ENCODE measurements around the gene AHDC1.
"Not testable (repeated sequence)": the region's sequence is repeated elsewhere in the genome, so short reads cannot be mapped to it uniquely, and the experiment has no call there.

AHDC1 gene

GRCh38 chr1:27548858-27549719 is 54.9 kb downstream of the AHDC1 start:
- DNase-seq = no peak

GRCh38 chr1:27548136-27548853 is 55.6 kb downstream of the AHDC1 start:
- DNase-seq = no peak

- no peak for DNase-seq
These were observed 56.5 kb downstream of the AHDC1 start for GRCh38 chr1:27547220-27548116.

- DNase-seq = no peak
These were observed 58.1 kb downstream of the AHDC1 start for GRCh38 chr1:27545876-27546275.

GRCh38 chr1:27545271-27545670 is 58.7 kb downstream of the AHDC1 start:
- no peak for DNase-seq

- no peak for DNase-seq
These were observed 59.1 kb downstream of the AHDC1 start for GRCh38 chr1:27544834-27545233.

GRCh38 chr1:27543284-27543683 is 60.7 kb downstream of the AHDC1 start:
- DNase-seq = no peak

- DNase-seq = no peak
These were observed 61.3 kb downstream of the AHDC1 start for GRCh38 chr1:27542463-27543273.

- DNase-seq = no peak
These were observed 63.8 kb downstream of the AHDC1 start for GRCh38 chr1:27539901-27540861.

- DNase-seq = no peak
These were observed 65.2 kb downstream of the AHDC1 start for GRCh38 chr1:27538793-27539192.

GRCh38 chr1:27538305-27538676 is 65.7 kb downstream of the AHDC1 start:
- DNase-seq = not testable (repeated sequence)

- no peak for DNase-seq
These were observed 67.2 kb downstream of the AHDC1 start for GRCh38 chr1:27536767-27537166.

- DNase-seq = no peak
These were observed 67.8 kb downstream of the AHDC1 start for GRCh38 chr1:27536010-27536757.

- no peak for DNase-seq
These were observed 68.6 kb downstream of the AHDC1 start for GRCh38 chr1:27535386-27535785.

GRCh38 chr1:27531959-27532685 is 71.8 kb downstream of the AHDC1 start:
- no peak for DNase-seq

GRCh38 chr1:27530192-27530591 is 73.8 kb downstream of the AHDC1 start:
- DNase-seq = no peak

- DNase-seq = no peak
These were observed 74.3 kb downstream of the AHDC1 start for GRCh38 chr1:27529704-27530018.

- DNase-seq = peak; percentile 82
These were observed 74.9 kb downstream of the AHDC1 start for GRCh38 chr1:27528818-27529703.

Measured in NCI-H1105 (cell line).